Anterior cingulate cortex (tissue), 58 donors: ENCODE measurements around the gene ABCC4.
"Not testable (repeated sequence)": the region's sequence is repeated elsewhere in the genome, so short reads cannot be mapped to it uniquely, and the experiment has no call there.

ENCODE experiments used
- DNase-seq, 58 donors: peaks; one replicate each; lab custom pipeline; 2025; lab: John Stamatoyannopoulos, UW

The ABCC4 gene

GRCh38 chr13:95201814-95202651, 99.2 kb downstream of the ABCC4 start:
- peak in 1 of 58 donors; percentile 3 for DNase-seq

- not testable (repeated sequence) for DNase-seq
Observed at GRCh38 chr13:95200386-95200957, 100.8 kb downstream of the ABCC4 start.

GRCh38 chr13:95199896-95200295, 101.4 kb downstream of the ABCC4 start:
- no peak for DNase-seq

GRCh38 chr13:95198606-95199005, 102.6 kb downstream of the ABCC4 start:
- DNase-seq, result not testable (repeated sequence)

GRCh38 chr13:95197548-95197947, 103.7 kb downstream of the ABCC4 start:
- no peak for DNase-seq

GRCh38 chr13:95195146-95195545, 106.1 kb downstream of the ABCC4 start:
- DNase-seq, result peak in 26 of 58 donors; percentile 5 to 66 (median 20)

- DNase-seq, result peak in 26 of 58 donors; percentile 6 to 70 (median 28)
Observed at GRCh38 chr13:95193509-95194230, 107.6 kb downstream of the ABCC4 start.

GRCh38 chr13:95192998-95193397, 108.3 kb downstream of the ABCC4 start:
- no peak for DNase-seq

- not testable (repeated sequence) for DNase-seq
Observed at GRCh38 chr13:95192564-95192945, 108.7 kb downstream of the ABCC4 start.

GRCh38 chr13:95191821-95192563, 109.3 kb downstream of the ABCC4 start:
- peak in 55 of 58 donors; percentile 5 to 85 (median 56) for DNase-seq

- DNase-seq, result no peak
Observed at GRCh38 chr13:95188128-95188527, 113.1 kb downstream of the ABCC4 start.

GRCh38 chr13:95185851-95186250, 115.4 kb downstream of the ABCC4 start:
- peak in 2 of 58 donors; percentile 8 to 13 for DNase-seq

- no peak for DNase-seq
Observed at GRCh38 chr13:95185311-95185710, 115.9 kb downstream of the ABCC4 start.

GRCh38 chr13:95184317-95184716, 116.9 kb downstream of the ABCC4 start:
- no peak for DNase-seq

- DNase-seq, result no peak
Observed at GRCh38 chr13:95182570-95183265, 118.5 kb downstream of the ABCC4 start.

- DNase-seq, result no peak
Observed at GRCh38 chr13:95181586-95181985, 119.7 kb downstream of the ABCC4 start.

- no peak for DNase-seq
Observed at GRCh38 chr13:95180513-95181245, 120.6 kb downstream of the ABCC4 start.

- DNase-seq, result no peak
Observed at GRCh38 chr13:95176611-95177259, 124.5 kb downstream of the ABCC4 start.

- no peak for DNase-seq
Observed at GRCh38 chr13:95174517-95174916, 126.7 kb downstream of the ABCC4 start.
